MCF 10A (cell line): Measurements from ENCODE around the gene HSF4. TPM values are rescaled to one million over a fixed set of nuclear protein-coding genes. Genes with fewer than 3 reads are reported as not detected.

Source experiments
- BruUV-seq: library from RNA; stranded (reverse); fragments of 400-500 nt; replicated peaks from 2 replicates; lab custom pipeline; 2021; lab: Mats Ljungman, UMichigan
- CTCF ChIA-PET: fragments of 300-600 bp; sonication (Branson Sonifier 250); formaldehyde crosslinking; extraction: SDS; loops from one replicate; lab custom pipeline; 2021; ENCODE audit warnings: antibody characterized with exemption, inconsistent platforms; lab: Yijun Ruan, JAX
- POLR2A ChIA-PET: fragments of 300-600, 350-650 bp; sonication (Branson Sonifier 250); formaldehyde crosslinking; extraction: SDS; loops from one replicate; lab custom pipeline; 2020; ENCODE audit warnings: antibody characterized with exemption, inconsistent platforms; lab: Yijun Ruan, JAX
- DNase-seq: peaks from one replicate; pipeline ENCODE4 v3.0.0-alpha.2; 2018; ENCODE audit not compliant: unreplicated experiment
- H3K27ac Mint-ChIP-seq: one replicate; pipeline ENCODE4 v1.8.0; 2022; ENCODE audit warnings: mild to moderate bottlenecking, low read depth, mixed read lengths; ENCODE audit not compliant: unreplicated experiment
- H3K27me3 Mint-ChIP-seq: one replicate; pipeline ENCODE4 v1.8.0; 2022; ENCODE audit warnings: mixed read lengths; ENCODE audit not compliant: insufficient read depth, unreplicated experiment
- H3K36me3 Mint-ChIP-seq: one replicate; pipeline ENCODE4 v1.8.0; 2022; ENCODE audit warnings: mild to moderate bottlenecking, moderate library complexity, mixed read lengths; ENCODE audit not compliant: insufficient read depth, unreplicated experiment
- H3K4me1 Mint-ChIP-seq: one replicate; pipeline ENCODE4 v1.8.0; 2022; ENCODE audit warnings: mixed read lengths; ENCODE audit not compliant: insufficient read depth, unreplicated experiment
- H3K4me3 Mint-ChIP-seq: one replicate; pipeline ENCODE4 v1.8.0; 2022; ENCODE audit warnings: mild to moderate bottlenecking, moderate library complexity, mixed read lengths; ENCODE audit not compliant: unreplicated experiment
- H3K9me3 Mint-ChIP-seq: one replicate; pipeline ENCODE4 v1.8.0; 2022; ENCODE audit warnings: mixed read lengths; ENCODE audit not compliant: unreplicated experiment
- intact Hi-C: fragments of 100-400 bp; cut with micrococcal nuclease; formaldehyde crosslinking; loops from 2 replicates; pipeline ENCODE4 v1.14.1; 2022
- total RNA-seq: library from RNA; stranded (reverse); gene quantifications from 2 replicates; pipeline ENCODE4 v1.2.3, GENCODE V29; 2022
- TF ChIP-seq, protein P1 (sequence below): fragments of 200-600 bp; IDR thresholded peaks from one replicate; pipeline ENCODE4 v1.8.0; 2022; ENCODE audit warnings: antibody characterized with exemption, mild to moderate bottlenecking; ENCODE audit not compliant: unreplicated experiment

HSF4 gene
- total RNA-seq, 1 experiment from 2014 or later, result 34.3 TPM

DNA sequence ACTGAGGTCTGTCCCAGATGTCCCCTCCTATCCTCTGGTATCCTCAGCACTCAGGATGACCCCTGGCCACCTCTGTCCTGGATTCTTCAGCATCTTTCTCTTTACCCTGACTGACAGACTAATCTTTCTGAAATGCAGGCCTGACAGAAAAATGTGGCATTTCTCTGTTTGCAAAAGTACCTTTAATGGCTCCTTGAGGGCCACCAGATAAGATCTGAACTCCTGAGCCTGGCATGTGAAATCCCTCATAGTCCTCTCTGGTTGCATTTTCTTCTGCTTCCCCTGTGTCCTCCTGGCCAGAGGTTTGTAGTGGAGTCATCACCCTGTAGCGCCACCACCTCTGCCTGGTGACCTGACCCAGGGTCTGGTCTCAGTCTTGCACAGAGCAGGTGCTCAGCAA lies 32.3 kb downstream of the HSF4 start:
- CTCF ChIA-PET, result interaction anchor here (0.5 to 3.6 kb wide), 8 partner anchors 7 to 247 kb away, joined by 3 to 29 read pairs (median 8); partner anchors contain the start of genes EXOC3L1 and TMEM208
- Mint-ChIP-seq H3K9me3 (no peaks in the 10 kb centered on the region), H3K36me3 (peaks cover 54% of the 10 kb centered on the region), H3K4me1 (peaks cover 35% of the 10 kb centered on the region), H3K27me3 (no peaks in the 10 kb centered on the region), H3K4me3 (no peak overlapping the region), H3K27ac (peak overlapping the region; percentile 14)
- TF ChIP-seq, protein P1, sequence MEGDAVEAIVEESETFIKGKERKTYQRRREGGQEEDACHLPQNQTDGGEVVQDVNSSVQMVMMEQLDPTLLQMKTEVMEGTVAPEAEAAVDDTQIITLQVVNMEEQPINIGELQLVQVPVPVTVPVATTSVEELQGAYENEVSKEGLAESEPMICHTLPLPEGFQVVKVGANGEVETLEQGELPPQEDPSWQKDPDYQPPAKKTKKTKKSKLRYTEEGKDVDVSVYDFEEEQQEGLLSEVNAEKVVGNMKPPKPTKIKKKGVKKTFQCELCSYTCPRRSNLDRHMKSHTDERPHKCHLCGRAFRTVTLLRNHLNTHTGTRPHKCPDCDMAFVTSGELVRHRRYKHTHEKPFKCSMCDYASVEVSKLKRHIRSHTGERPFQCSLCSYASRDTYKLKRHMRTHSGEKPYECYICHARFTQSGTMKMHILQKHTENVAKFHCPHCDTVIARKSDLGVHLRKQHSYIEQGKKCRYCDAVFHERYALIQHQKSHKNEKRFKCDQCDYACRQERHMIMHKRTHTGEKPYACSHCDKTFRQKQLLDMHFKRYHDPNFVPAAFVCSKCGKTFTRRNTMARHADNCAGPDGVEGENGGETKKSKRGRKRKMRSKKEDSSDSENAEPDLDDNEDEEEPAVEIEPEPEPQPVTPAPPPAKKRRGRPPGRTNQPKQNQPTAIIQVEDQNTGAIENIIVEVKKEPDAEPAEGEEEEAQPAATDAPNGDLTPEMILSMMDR, result no peak
- no TSS peak for BruUV-seq
- intact Hi-C loops, result no loop called here
- POLR2A ChIA-PET, result interaction anchor here (0.9 to 3.8 kb wide), 3 partner anchors 10 to 50 kb away, joined by 3 to 28 read pairs (median 25); partner anchors contain the start of gene FHOD1
- DNase-seq, result no peak

- ChIA-PET POLR2A (interaction anchor here (0.8 to 3.8 kb wide), 19 partner anchors 8 to 219 kb away, joined by 3 to 28 read pairs (median 5); partner anchors contain the start of genes EXOC3L1, FHOD1 and NOL3), CTCF (interaction anchor here (0.6 to 3.6 kb wide), 27 partner anchors 8 to 397 kb away, joined by 3 to 29 read pairs (median 4); partner anchors contain the start of genes CES4A, EXOC3L1, NAE1 and TMEM208)
- Mint-ChIP-seq H3K4me3 (no peak overlapping the region), H3K9me3 (no peaks in the 10 kb centered on the region), H3K4me1 (peaks cover 34% of the 10 kb centered on the region), H3K36me3 (peaks cover 49% of the 10 kb centered on the region), H3K27ac (peak overlapping the region; percentile 55), H3K27me3 (no peaks in the 10 kb centered on the region)
- TF ChIP-seq, protein P1, result no peak
- BruUV-seq, result no TSS peak
- DNase-seq, result no peak
- intact Hi-C loops, result loop anchor here (2.0 kb wide), 2 partner anchors 29 to 49 kb away; partner anchors contain the start of genes FHOD1 and TMEM208
These were observed 33.2 kb downstream of the HSF4 start for GRCh38 chr16:67197704-67198103.

- TF ChIP-seq, protein P1, result peak; percentile 74
- intact Hi-C loops, result loop anchor here (2.0 kb wide), 2 partner anchors 29 to 49 kb away; partner anchors contain the start of genes FHOD1 and TMEM208
- Mint-ChIP-seq H3K36me3 (peaks cover 49% of the 10 kb centered on the region), H3K4me3 (peak overlapping the region; percentile 89), H3K9me3 (no peaks in the 10 kb centered on the region), H3K4me1 (peaks cover 34% of the 10 kb centered on the region), H3K27me3 (no peaks in the 10 kb centered on the region), H3K27ac (peak overlapping the region; percentile 55)
- CTCF ChIA-PET, result interaction anchor here (0.5 to 3.6 kb wide), 35 partner anchors 9 to 396 kb away, joined by 3 to 29 read pairs (median 4); partner anchors contain the start of genes CES4A, EXOC3L1, MATCAP1 and TMEM208
- POLR2A ChIA-PET, result interaction anchor here (0.8 to 3.8 kb wide), 19 partner anchors 9 to 219 kb away, joined by 3 to 28 read pairs (median 5); partner anchors contain the start of genes EXOC3L1, FHOD1, NOL3 and TMEM208
- TSS peak; percentile 19 for BruUV-seq
- DNase-seq, result peak; percentile 84
These were observed 33.7 kb downstream of the HSF4 start for GRCh38 chr16:67198238-67198734.
